Measurements from ENCODE around the gene CCDC97. TPM values are rescaled to one million over a fixed set of nuclear protein-coding genes. Genes with fewer than 3 reads are reported as not detected.

The CCDC97 gene
- total and polyA plus RNA-seq, 2 of the 8 experiments (the other 6 are each of a cell fraction or from before 2014, with no cell fraction given) = 19.8 to 27.1 TPM

DNA sequence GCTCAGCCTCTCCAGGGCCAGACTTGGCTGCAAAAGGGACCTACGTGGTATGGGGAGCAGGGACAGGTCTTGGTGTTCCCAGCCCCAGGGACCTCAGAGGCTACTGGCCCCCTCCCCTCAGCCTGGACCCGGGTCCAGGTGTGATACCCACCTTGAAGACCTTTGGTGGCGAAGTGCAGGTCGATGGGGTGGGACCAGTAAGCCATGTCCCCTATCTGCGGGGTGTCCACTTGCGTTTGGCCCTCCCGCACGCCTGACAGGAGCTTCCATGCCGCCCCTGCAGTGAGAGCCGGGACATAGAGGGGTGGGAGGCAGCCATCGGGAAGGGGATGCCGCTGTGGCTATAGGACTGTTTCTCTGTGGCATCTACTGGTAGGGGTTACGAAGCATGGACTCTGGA lies 47.8 kb downstream of the CCDC97 start (continued):
- TF ChIP-seq CTCF (IDR thresholded peaks at IDR 0.05; ENCODE audit: control extremely low read depth in 1 of 3, insufficient read depth in 1 of 3, low read depth in 1 of 3, low read length in 3 of 3) (no peak), NANOG (IDR thresholded peaks at IDR 0.05; ENCODE audit: insufficient read depth, low read depth, low read length, poor library complexity, severe bottlenecking) (no peak)

All from H1 (cell line).